ENCODE data around the gene SLC39A11. TPM values are rescaled to one million over a fixed set of nuclear protein-coding genes. Genes with fewer than 3 reads are reported as not detected.

The SLC39A11 gene
- total and polyA plus RNA-seq, 2 of the 13 experiments (the other 11 are each of a cell fraction or from before 2014, with no cell fraction given) = 17.2 to 31.5 TPM

- TF ChIP-seq KDM5A (IDR thresholded peaks at IDR 0.05; ENCODE audit: borderline replicate concordance, low read length) (no peak), ZNF24 (IDR thresholded peaks at IDR 0.05) (peak; percentile 53; the same call in 1 of the 2 replicates), EP300 (IDR thresholded peaks at IDR 0.05; ENCODE audit: low read depth in 2 of 2, low read length in 2 of 2) (peak in 1 of 2 experiments; percentile 68; a peak in 2 of 4 replicates), EP300 (CRISPR knock-in tag; IDR thresholded peaks at IDR 0.05; ENCODE audit: borderline replicate concordance) (peak; percentile 26; the same call in 1 of the 2 replicates), ZGPAT (CRISPR knock-in tag; IDR thresholded peaks at IDR 0.05) (peak; percentile 67; the same call in 1 of the 2 replicates), NR3C1 (CRISPR knock-in tag; IDR thresholded peaks at IDR 0.05) (no peak), RXRB (CRISPR knock-in tag; IDR thresholded peaks at IDR 0.05; ENCODE audit: borderline replicate concordance) (peak; percentile 53; the same call in 1 of the 2 replicates), TFDP1 (CRISPR knock-in tag; IDR thresholded peaks at IDR 0.05; ENCODE audit: borderline replicate concordance) (peak; percentile 30; the same call in 1 of the 2 replicates), HMGA1 (CRISPR knock-in tag; conservative IDR thresholded peaks at IDR 0.05) (no peak), HNF1B (CRISPR knock-in tag; IDR thresholded peaks at IDR 0.05) (0 out of 2 replicates have a peak, but pooled peaks have one; percentile 30), FOSL2 (CRISPR knock-in tag; IDR thresholded peaks at IDR 0.05) (peak; percentile 53), CEBPG (CRISPR knock-in tag; IDR thresholded peaks at IDR 0.05) (peak; percentile 66), KDM6A (CRISPR knock-in tag; IDR thresholded peaks at IDR 0.05; ENCODE audit: low read depth) (peak; percentile 35; the same call in 1 of the 2 replicates), BORCS8-MEF2B (CRISPR knock-in tag; IDR thresholded peaks at IDR 0.05) (peak; percentile 34; the same call in 1 of the 2 replicates), ZNF660 (CRISPR knock-in tag; IDR thresholded peaks at IDR 0.05; ENCODE audit: borderline replicate concordance, low read depth) (no peak), ZNF562 (CRISPR knock-in tag; IDR thresholded peaks at IDR 0.05; ENCODE audit: borderline replicate concordance) (no peak), TEAD3 (CRISPR knock-in tag; optimal IDR thresholded peaks at IDR 0.05; ENCODE audit: borderline replicate concordance) (peak; percentile 81), THAP7 (CRISPR knock-in tag; IDR thresholded peaks at IDR 0.05) (0 out of 2 replicates have a peak, but pooled peaks have one; percentile 71), RAD21 (CRISPR knock-in tag; IDR thresholded peaks at IDR 0.05) (0 out of 2 replicates have a peak, but pooled peaks have one; percentile 33), NR2F6 (IDR thresholded peaks at IDR 0.05) (no peak), NR2F6 (CRISPR knock-in tag; IDR thresholded peaks at IDR 0.05) (peak; percentile 51; the same call in 1 of the 2 replicates), HNF4A (CRISPR knock-in tag; IDR thresholded peaks at IDR 0.05) (peak; percentile 93), ZFP82 (CRISPR knock-in tag; IDR thresholded peaks at IDR 0.05; ENCODE audit: borderline replicate concordance) (no peak), ZNF788 (CRISPR knock-in tag; IDR thresholded peaks at IDR 0.05; ENCODE audit: borderline replicate concordance) (peak; percentile 76; the same call in 1 of the 2 replicates), KLF16 (CRISPR knock-in tag; IDR thresholded peaks at IDR 0.05) (peak in 1 of 2 experiments; percentile 57; a peak in 1 of 4 replicates), CBFB (CRISPR knock-in tag; IDR thresholded peaks at IDR 0.05) (peak; percentile 85), KMT2B (CRISPR knock-in tag; IDR thresholded peaks at IDR 0.05) (no peak)
Measured at GRCh38 chr17:72928454-72929136, 163.9 kb downstream of the SLC39A11 start (continued).

All from HepG2 (cell line).